Vagina (tissue), 2 donors: ENCODE results near the gene GSDME. TPM values are rescaled to one million over a fixed set of nuclear protein-coding genes. Genes with fewer than 3 reads are reported as not detected.

Source experiments
- DNase-seq, 2 donors: peaks; one replicate each; pipeline ENCODE4 v3.0.0-alpha.2; 2017; ENCODE audit errors: extremely low spot score in 2 of 2
- H3K27ac ChIP-seq: fragments of 200-600 bp; sonication (generic); one replicate; pipeline ENCODE4 v1.5.1; 2019
- H3K27me3 ChIP-seq: fragments of 200-600 bp; sonication (generic); one replicate; pipeline ENCODE4 v1.5.1; 2019
- H3K36me3 ChIP-seq, 2 donors: fragments of 200-600 bp; sonication (generic); one replicate each; pipeline ENCODE4 v1.5.1; 2017 to 2019
- H3K4me1 ChIP-seq: fragments of 200-600 bp; sonication (generic); one replicate; pipeline ENCODE4 v1.5.1; 2019
- H3K4me3 ChIP-seq, 2 donors: fragments of 200-600 bp; sonication (generic); 1 replicate in 1 of 2; 2 replicates in 1 of 2; pipeline ENCODE4 v1.5.1; 2016 to 2019
- H3K9me3 ChIP-seq: fragments of 200-600 bp; sonication (generic); one replicate; pipeline ENCODE4 v1.5.1; 2019
- CTCF ChIP-seq, 3 experiments: fragments of 450-650 bp in 2 of 3; fragments of 200-600 bp in 1 of 3; sonication (generic) in 1 of 3; IDR thresholded peaks; one replicate each; pipeline ENCODE4 v1.5.1; 2017 to 2019; ENCODE audit warnings: antibody characterized with exemption in 3 of 3, mild to moderate bottlenecking in 2 of 3, moderate library complexity in 2 of 3
- POLR2A ChIP-seq, 2 donors: fragments of 450-650 bp; IDR thresholded peaks; one replicate each; pipeline ENCODE4 v1.6.1; 2017; ENCODE audit warnings: antibody characterized with exemption in 2 of 2, mild to moderate bottlenecking in 2 of 2, moderate library complexity in 2 of 2
- POLR2AphosphoS5 ChIP-seq, 2 donors: sonication (generic); formaldehyde crosslinking; IDR thresholded peaks; one replicate each; pipeline ENCODE4 v1.9.0; 2017; ENCODE audit warnings: antibody characterized with exemption in 2 of 2, mild to moderate bottlenecking in 2 of 2, low read depth in 1 of 2; ENCODE audit not compliant: insufficient read depth in 1 of 2
- intact Hi-C: fragments of 100-400 bp; cut with DNase I; formaldehyde crosslinking; loops from one replicate; pipeline ENCODE4 v1.15.1; 2023
- total RNA-seq: library from RNA; depleted of rRNA; stranded (reverse); fragments of >200 nt; gene quantifications from one replicate; pipeline ENCODE4 v1.2.3, GENCODE V29; 2016

Gene GSDME
- total RNA-seq, 1 donor from 2014 or later: 11.0 TPM

DNA sequence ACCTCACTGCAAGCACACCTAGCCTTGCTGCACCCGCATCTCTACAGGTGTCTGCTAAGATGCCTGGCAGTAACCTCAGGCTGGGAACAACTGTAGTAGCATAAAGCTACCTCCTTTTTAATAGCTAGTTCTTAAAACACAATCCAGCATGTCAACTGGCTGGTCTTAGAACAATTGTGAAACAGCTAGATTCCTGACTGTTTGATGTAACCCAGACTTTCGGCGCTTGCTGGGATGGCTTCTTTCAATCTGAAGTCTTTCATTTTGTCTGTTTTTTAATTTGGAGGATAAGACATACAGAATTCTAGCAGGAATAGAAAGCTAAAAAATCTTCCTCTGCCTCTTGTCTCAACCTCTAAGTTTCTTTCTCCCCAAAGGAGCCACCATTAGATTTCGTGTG lies 59.8 kb downstream of the GSDME start:
- TF ChIP-seq POLR2AphosphoS5 (IDR thresholded peaks at IDR 0.05; ENCODE audit: insufficient read depth in 1 of 2, low read depth in 1 of 2) (no peak), CTCF (IDR thresholded peaks at IDR 0.05) (no peak), POLR2A (IDR thresholded peaks at IDR 0.05) (no peak)
- Histone ChIP-seq H3K4me1 (no peaks in the 10 kb centered on the region), H3K27ac (no peak overlapping the region), H3K27me3 (no peaks in the 10 kb centered on the region), H3K36me3 (no peaks in the 10 kb centered on the region), H3K9me3 (no peaks in the 10 kb centered on the region), H3K4me3 (no peak overlapping the region)
- no peak for DNase-seq
- intact Hi-C loops: no loop called here

- no peak for DNase-seq
- no peaks in the 10 kb centered on the region for H3K4me1 ChIP-seq
- no peak overlapping the region for H3K27ac ChIP-seq
- H3K36me3 ChIP-seq: no peaks in the 10 kb centered on the region
- no peaks in the 10 kb centered on the region for H3K9me3 ChIP-seq
- intact Hi-C loops: no loop called here
- no peak for TF ChIP-seq CTCF (IDR thresholded peaks at IDR 0.05)
- TF ChIP-seq POLR2A (IDR thresholded peaks at IDR 0.05): no peak
- no peak for TF ChIP-seq POLR2AphosphoS5 (IDR thresholded peaks at IDR 0.05; ENCODE audit: insufficient read depth in 1 of 2, low read depth in 1 of 2)
- no peak overlapping the region for H3K4me3 ChIP-seq
- H3K27me3 ChIP-seq: no peaks in the 10 kb centered on the region
Measured at GRCh38 chr7:24692592-24692991, 64.7 kb downstream of the GSDME start.

DNA sequence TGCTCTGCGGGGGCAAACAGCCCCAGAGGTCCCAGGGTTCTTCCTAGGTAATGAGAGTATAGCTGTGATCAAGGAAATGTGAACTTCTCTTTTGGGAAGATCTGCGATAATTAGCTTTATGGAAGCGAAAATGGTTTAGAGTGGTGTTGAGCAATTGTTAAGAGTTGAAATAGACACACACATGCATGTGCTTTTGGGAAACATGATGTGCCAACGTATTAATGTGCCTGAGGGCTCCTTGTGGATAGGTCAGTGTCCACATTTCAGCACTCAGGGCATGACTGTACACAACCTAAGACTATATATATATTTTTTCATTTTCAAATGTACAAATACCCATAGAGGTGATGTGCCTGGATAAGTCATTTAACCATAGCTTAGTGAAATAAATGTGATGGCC lies 67.0 kb downstream of the GSDME start:
- Histone ChIP-seq H3K36me3 (no peaks in the 10 kb centered on the region), H3K9me3 (no peaks in the 10 kb centered on the region), H3K4me3 (no peak overlapping the region), H3K27me3 (no peaks in the 10 kb centered on the region), H3K27ac (no peak overlapping the region), H3K4me1 (no peaks in the 10 kb centered on the region)
- TF ChIP-seq POLR2A (IDR thresholded peaks at IDR 0.05): no peak
- no peak for TF ChIP-seq POLR2AphosphoS5 (IDR thresholded peaks at IDR 0.05; ENCODE audit: insufficient read depth in 1 of 2, low read depth in 1 of 2)
- TF ChIP-seq CTCF (IDR thresholded peaks at IDR 0.05): no peak
- no peak for DNase-seq
- intact Hi-C loops: no loop called here

DNA sequence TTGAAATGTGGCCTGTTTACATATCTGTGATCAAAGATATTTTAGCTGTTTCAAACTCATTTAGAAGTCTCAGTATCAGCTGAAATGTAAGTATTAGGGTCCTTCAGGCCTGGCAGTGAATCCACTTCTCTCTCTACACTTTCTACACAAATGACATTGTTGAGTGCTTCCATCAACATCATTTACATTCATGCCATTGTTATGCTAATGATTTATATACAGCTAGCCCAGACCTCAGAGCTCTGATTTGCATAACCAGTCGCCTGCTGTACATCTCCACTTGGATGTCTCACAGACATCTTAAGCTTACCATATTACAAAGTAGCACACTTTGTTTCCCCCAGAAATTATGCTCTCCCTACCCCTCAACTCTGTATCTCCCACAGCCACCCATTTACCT lies 71.6 kb downstream of the GSDME start:
- no peak overlapping the region for H3K27ac ChIP-seq
- no peak for DNase-seq
- H3K9me3 ChIP-seq: no peaks in the 10 kb centered on the region
- H3K36me3 ChIP-seq: no peaks in the 10 kb centered on the region
- H3K27me3 ChIP-seq: no peaks in the 10 kb centered on the region
- no peaks in the 10 kb centered on the region for H3K4me1 ChIP-seq
- intact Hi-C loops: no loop called here
- TF ChIP-seq POLR2A (IDR thresholded peaks at IDR 0.05): no peak
- no peak for TF ChIP-seq CTCF (IDR thresholded peaks at IDR 0.05)
- TF ChIP-seq POLR2AphosphoS5 (IDR thresholded peaks at IDR 0.05; ENCODE audit: insufficient read depth in 1 of 2, low read depth in 1 of 2): no peak
- H3K4me3 ChIP-seq: no peak overlapping the region

DNA sequence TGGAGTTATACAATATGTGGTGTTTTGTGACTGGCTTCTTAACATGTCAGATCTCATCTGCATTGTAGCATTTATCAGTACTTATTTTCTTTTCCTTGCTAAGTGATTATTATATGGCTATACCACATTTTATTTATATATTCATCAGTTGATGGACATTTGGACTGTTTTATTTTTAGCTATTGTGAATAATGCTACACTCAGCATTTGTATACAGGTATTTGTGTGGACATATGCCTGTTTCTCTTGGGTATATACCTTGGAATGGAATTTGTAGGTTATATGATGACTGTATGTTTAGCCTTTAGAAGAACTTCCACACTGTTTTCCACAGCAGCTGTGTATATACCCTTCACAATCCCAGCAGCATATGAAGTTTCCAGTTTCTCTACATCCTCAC lies 86.5 kb downstream of the GSDME start:
- intact Hi-C loops: no loop called here
- Histone ChIP-seq H3K4me3 (no peak overlapping the region), H3K36me3 (no peaks in the 10 kb centered on the region), H3K27me3 (no peaks in the 10 kb centered on the region), H3K9me3 (no peaks in the 10 kb centered on the region), H3K27ac (no peak overlapping the region), H3K4me1 (no peaks in the 10 kb centered on the region)
- TF ChIP-seq POLR2AphosphoS5 (IDR thresholded peaks at IDR 0.05; ENCODE audit: insufficient read depth in 1 of 2, low read depth in 1 of 2) (no peak), POLR2A (IDR thresholded peaks at IDR 0.05) (no peak), CTCF (IDR thresholded peaks at IDR 0.05) (no peak)
- DNase-seq: no peak
